ENCODE results near the gene GATM. TPM values are rescaled to one million over a fixed set of nuclear protein-coding genes. Genes with fewer than 3 reads are reported as not detected.
"Not testable (repeated sequence)": the region's sequence is repeated elsewhere in the genome, so short reads cannot be mapped to it uniquely, and the experiment has no call there.

GATM gene
- polyA plus RNA-seq, 3 donors, result 227 to 276 (median 255) TPM

DNA sequence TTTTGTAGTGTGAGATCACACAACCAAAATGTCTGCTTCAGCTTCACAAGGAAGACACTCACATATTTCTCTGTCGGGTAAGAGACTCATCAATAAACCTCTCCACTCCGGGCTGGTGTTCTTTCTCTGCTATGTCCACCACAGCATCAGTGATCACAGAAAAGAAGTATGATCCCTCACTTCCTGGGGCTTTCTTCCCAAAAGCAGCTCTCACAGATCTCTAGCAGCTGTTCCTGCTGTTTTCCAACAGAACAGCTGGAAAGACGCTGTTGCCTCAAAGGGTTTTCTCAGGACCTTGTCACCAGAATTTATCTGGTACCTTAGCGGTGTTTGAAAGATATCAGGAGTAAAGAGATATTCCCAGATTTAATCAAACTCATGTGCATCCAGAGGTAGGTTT lies 46.4 kb downstream of the GATM start:
- DNase-seq (ENCODE audit: extremely low read depth in 1 of 11, low read depth in 9 of 11, low spot score in 4 of 11), result peak in 2 of 11 donors; percentile 26 to 30

DNA sequence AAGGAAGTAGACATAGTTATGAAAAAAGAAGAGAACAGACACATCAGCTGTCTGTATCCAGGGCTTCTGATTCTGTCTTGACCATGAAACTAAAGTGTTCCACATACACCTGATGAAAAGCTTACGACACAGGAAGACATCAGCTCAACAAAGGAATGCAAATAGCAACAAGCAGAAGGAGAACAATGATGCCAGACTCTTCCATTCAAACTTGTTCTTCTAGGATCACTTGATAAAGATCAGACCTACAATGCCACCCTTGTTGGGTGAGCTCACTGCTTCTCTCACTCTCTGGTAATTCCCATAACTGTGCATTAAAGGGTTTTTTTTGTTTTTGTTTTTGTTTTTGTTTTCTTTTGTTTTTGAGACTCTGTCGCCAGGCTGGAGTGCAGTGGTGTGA lies 49.7 kb downstream of the GATM start:
- no peak for DNase-seq (ENCODE audit: extremely low read depth in 1 of 11, low read depth in 9 of 11, low spot score in 4 of 11)

DNA sequence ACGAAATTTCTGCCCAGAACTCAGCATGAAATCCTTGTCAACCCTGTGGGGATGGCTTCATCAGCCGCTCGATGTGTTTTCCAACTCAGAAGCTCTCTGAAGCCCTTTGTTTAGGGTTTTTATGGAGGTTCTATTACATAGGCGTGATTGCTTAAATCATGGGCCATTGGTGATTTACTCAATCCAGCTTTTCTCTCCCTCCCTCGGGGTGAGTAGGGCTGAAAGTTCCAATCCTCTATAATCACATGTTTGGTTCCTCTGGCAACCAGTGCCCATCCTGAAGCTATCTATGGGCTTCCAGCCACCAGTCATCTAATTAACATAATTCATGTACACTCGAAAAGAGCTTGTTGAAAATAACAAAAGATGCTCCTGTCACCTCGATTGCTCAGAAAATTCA lies 51.6 kb downstream of the GATM start:
- no peak for DNase-seq (ENCODE audit: extremely low read depth in 1 of 11, low read depth in 9 of 11, low spot score in 4 of 11)

DNA sequence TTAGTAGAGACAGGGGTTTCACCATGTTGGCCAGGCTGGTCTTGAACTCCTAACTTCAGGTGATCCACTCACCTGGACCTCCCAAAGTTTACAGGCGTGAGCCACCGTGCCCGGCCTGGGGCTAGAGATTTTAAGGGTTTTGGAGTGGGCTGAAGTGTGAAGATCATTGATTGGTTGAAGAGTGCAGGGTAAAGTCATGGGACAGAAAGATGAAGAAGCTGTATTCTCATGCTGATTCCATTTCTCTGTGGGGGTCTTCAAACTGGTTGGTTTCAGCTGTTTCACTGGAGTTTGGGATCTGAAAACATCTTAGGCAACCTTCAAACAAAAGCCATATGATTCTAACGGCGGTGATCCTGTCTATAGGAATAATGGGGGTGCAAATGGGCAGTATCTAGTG lies 52.1 kb downstream of the GATM start:
- no peak for DNase-seq (ENCODE audit: extremely low read depth in 1 of 11, low read depth in 9 of 11, low spot score in 4 of 11)

DNA sequence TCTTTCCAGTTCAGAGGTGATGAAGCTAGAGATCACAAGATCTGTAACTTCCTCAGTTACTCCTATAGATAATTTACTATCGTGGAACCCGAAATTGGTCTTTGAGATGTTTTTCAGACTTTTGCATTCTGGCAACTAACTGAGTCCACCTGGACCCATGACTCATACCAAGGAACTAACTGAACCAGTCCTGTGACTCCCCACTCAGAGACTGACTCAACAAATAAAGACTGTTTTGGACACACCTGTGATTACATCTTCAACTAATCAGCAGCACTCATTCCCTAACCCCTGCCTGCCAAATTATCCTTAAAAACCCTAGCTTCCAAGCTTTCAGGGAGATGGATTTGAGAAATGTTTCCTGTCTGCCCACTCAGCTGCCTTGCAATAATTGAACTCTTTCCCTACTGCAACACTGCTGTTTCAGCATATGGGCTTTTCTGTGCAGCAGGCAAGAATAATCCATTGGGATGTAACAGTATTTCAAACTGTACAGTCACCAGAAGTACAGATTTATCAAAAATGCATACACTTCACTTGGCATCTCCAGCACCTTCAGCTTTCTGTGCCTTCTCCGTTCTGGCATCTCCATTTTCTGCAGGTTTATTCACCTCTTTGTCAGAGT lies 57.7 kb downstream of the GATM start:
- DNase-seq (ENCODE audit: extremely low read depth in 1 of 11, low read depth in 9 of 11, low spot score in 4 of 11), result no peak

DNA sequence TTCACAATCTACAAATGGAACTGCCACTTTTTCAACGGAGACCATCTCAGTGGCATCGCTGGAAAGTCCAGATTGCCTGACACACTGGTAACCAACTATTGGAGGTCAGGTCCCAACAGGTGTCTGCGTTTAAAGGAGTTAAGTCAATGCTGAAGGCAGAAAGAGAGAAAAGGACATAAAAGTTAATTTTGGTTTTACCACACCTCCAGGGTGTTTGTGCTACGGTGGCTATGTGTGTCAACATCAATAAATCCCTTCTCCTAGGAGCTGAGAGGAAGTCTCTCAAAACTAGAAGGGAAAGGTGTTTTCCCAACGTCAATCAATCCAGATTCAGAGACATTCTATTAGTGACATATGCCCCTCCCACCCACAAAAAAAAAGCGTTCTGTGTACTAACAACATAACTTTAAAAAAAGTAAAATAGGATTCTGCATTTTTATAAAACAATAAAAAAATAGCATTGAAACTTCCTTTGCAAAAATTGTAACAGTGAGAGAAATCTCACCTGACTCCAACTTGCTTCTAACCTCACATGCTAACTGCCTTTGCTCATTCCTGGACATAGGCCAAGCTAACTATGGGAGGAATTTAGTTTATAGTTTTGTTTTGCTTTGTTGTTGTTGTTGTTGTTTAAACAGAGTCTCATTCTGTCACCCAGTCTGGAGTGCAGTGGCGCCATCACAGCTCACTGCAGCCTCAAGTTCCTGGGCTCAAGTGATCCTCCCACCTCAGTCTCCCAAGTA lies 58.7 kb downstream of the GATM start:
- no peak for DNase-seq (ENCODE audit: extremely low read depth in 1 of 11, low read depth in 9 of 11, low spot score in 4 of 11)

DNA sequence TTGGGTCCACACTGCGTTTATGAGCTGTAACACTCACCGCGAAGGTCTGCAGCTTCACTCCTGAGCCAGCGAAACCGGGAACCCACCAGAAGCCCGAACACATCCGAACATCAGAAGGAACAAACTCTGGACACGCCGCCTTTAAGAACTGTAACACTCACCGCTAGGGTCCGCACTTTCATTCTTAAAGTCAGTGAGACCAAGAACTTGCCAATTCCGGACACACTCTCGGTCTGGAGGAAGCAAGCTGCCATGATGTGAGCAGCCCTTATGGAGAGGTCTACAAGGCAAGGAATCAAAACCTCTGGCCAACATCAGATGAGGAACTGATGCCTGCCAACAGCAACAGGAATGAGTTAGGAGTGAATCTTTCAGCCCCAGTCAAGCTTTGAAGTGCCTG lies 63.4 kb downstream of the GATM start:
- DNase-seq (ENCODE audit: extremely low read depth in 1 of 11, low read depth in 9 of 11, low spot score in 4 of 11), result no peak

DNA sequence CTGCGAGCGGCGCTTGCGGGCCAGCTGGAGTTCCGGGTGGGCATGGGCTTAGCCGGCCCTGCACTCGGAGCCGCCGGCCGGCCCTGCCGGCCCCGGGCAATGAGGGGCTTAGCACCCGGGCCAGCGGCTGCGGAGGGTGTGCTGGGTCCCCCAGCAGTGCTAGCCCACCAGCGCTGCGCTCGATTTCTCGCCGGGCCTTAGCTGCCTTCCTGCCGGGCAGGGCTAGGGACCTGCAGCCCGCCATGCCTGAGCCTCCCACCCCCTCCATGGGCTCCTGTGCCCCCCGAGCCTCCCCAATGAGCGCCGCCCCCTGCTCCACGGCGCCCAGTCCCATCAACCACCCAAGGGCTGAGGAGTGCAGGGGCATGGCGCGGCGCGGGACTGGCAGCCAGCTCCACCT lies 64.2 kb downstream of the GATM start:
- DNase-seq (ENCODE audit: extremely low read depth in 1 of 11, low read depth in 9 of 11, low spot score in 4 of 11), result not testable (repeated sequence)

Other genes starting within 250 kb of the GATM start
- gene DUOXA1, start 248.7 kb downstream of the GATM start, polyA plus RNA-seq (ENCODE audit: insufficient read length in 3 of 3), result under 1 TPM; 0.16 to 0.56 (median 0.20) TPM
- gene DUOX1, start 248.6 kb downstream of the GATM start, polyA plus RNA-seq (ENCODE audit: insufficient read length in 3 of 3), result 1 to 10 TPM; 3.2 to 5.1 (median 3.8) TPM
- 10 to 100 TPM; 15.0 to 20.4 (median 16.5) TPM for gene SHF, start 190.6 kb downstream of the GATM start, polyA plus RNA-seq (ENCODE audit: insufficient read length in 3 of 3)
- gene SLC28A2, start 126.3 kb downstream of the GATM start, polyA plus RNA-seq (ENCODE audit: insufficient read length in 3 of 3), result under 1 TPM; 0.48 to 0.82 (median 0.55) TPM
- gene SLC30A4, start 144.2 kb upstream of the GATM start, polyA plus RNA-seq (ENCODE audit: insufficient read length in 3 of 3), result 1 to 10 TPM; 7.8 to 9.6 (median 8.7) TPM
- gene BLOC1S6, start 208.8 kb upstream of the GATM start, polyA plus RNA-seq (ENCODE audit: insufficient read length in 3 of 3), result 10 to 100 TPM; 44.5 to 54.5 (median 51.5) TPM